Activated T-helper 1 cell treated with anti-CD3 and anti-CD28 coated beads, Interleukin-12 subunit alpha, Interleukin-12 subunit beta, Interleukin-2, Interleukin-4 antibody, amounts not matched to agents 30 ng/mL and 10 ng/mL and 1 ng/mL, durations not matched to agents 14 hours and 24 hours and 36 hours (primary cell): ENCODE results near the gene CTIF. TPM values are rescaled to one million over a fixed set of nuclear protein-coding genes. Genes with fewer than 3 reads are reported as not detected.
A peak's percentile ranks its signal among the peaks of the same experiment; 100 is the strongest.

ENCODE experiments used
- DNase-seq: peaks from one replicate; pipeline ENCODE4 v3.0.0; 2021; ENCODE audit warnings: low spot score
- H3K27ac Mint-ChIP-seq: one replicate; pipeline ENCODE4 v1.8.0; 2021; ENCODE audit warnings: mild to moderate bottlenecking, mixed read lengths
- H3K27me3 Mint-ChIP-seq: one replicate; pipeline ENCODE4 v1.8.0; 2022; ENCODE audit warnings: mild to moderate bottlenecking, moderate library complexity, mixed read lengths; ENCODE audit not compliant: insufficient read depth
- H3K36me3 Mint-ChIP-seq: one replicate; pipeline ENCODE4 v1.8.0; 2021; ENCODE audit warnings: low read depth, mixed read lengths
- H3K4me1 Mint-ChIP-seq: one replicate; pipeline ENCODE4 v1.8.0; 2021; ENCODE audit warnings: low read depth, mixed read lengths
- H3K4me3 Mint-ChIP-seq: one replicate; pipeline ENCODE4 v1.8.0; 2021; ENCODE audit warnings: mild to moderate bottlenecking, moderate library complexity, mixed read lengths
- H3K9me3 Mint-ChIP-seq: one replicate; pipeline ENCODE4 v1.8.0; 2021; ENCODE audit warnings: mixed read lengths
- intact Hi-C: fragments of 100-400 bp; cut with micrococcal nuclease; formaldehyde crosslinking; loops from one replicate; pipeline ENCODE4 v1.15.1; 2024
- total RNA-seq: library from RNA; stranded (reverse); gene quantifications from 2 replicates; pipeline ENCODE4 v1.2.3, GENCODE V29; 2022

Gene CTIF
- total RNA-seq, 1 donor from 2014 or later = 7.2 TPM

- peak overlapping the region; percentile 40 for H3K4me3 Mint-ChIP-seq
- H3K36me3 Mint-ChIP-seq = peaks cover 6% of the 10 kb centered on the region
- DNase-seq = peak; percentile 36
- peaks cover 4% of the 10 kb centered on the region for H3K27me3 Mint-ChIP-seq
- H3K9me3 Mint-ChIP-seq = no peaks in the 10 kb centered on the region
- H3K27ac Mint-ChIP-seq = peak overlapping the region; percentile 90
- intact Hi-C loops = loop anchor here (10.0 kb wide), 1 partner anchor 1001 kb away; the partner anchor contains the start of gene ACAA2
- peaks cover 62% of the 10 kb centered on the region for H3K4me1 Mint-ChIP-seq
Observed at GRCh38 chr18:48813833-48814489, 275.1 kb downstream of the CTIF start.

- DNase-seq = no peak
- peak overlapping the region; percentile 43 for H3K4me3 Mint-ChIP-seq
- H3K27ac Mint-ChIP-seq = peak overlapping the region; percentile 90
- H3K27me3 Mint-ChIP-seq = peaks cover 4% of the 10 kb centered on the region
- H3K4me1 Mint-ChIP-seq = peaks cover 62% of the 10 kb centered on the region
- peaks cover 6% of the 10 kb centered on the region for H3K36me3 Mint-ChIP-seq
- intact Hi-C loops = loop anchor here (1.0 to 10.0 kb wide), 4 partner anchors 13 to 1000 kb away; partner anchors contain the start of gene ACAA2
- no peaks in the 10 kb centered on the region for H3K9me3 Mint-ChIP-seq
Observed at GRCh38 chr18:48814490-48815178, 275.8 kb downstream of the CTIF start.

GRCh38 chr18:48815179-48815515 lies 276.3 kb downstream of the CTIF start:
- H3K36me3 Mint-ChIP-seq = peaks cover 6% of the 10 kb centered on the region
- peaks cover 64% of the 10 kb centered on the region for H3K4me1 Mint-ChIP-seq
- no peaks in the 10 kb centered on the region for H3K9me3 Mint-ChIP-seq
- no peak overlapping the region for H3K4me3 Mint-ChIP-seq
- intact Hi-C loops = loop anchor here (1.0 to 10.0 kb wide), 4 partner anchors 14 to 1000 kb away; partner anchors contain the start of gene ACAA2
- H3K27ac Mint-ChIP-seq = peak overlapping the region; percentile 90
- no peak for DNase-seq
- H3K27me3 Mint-ChIP-seq = peaks cover 3% of the 10 kb centered on the region

GRCh38 chr18:48815581-48816324 lies 276.9 kb downstream of the CTIF start:
- Mint-ChIP-seq H3K27ac (peak overlapping the region; percentile 90), H3K4me1 (peaks cover 65% of the 10 kb centered on the region), H3K36me3 (peaks cover 6% of the 10 kb centered on the region), H3K9me3 (no peaks in the 10 kb centered on the region), H3K27me3 (peaks cover 3% of the 10 kb centered on the region), H3K4me3 (no peak overlapping the region)
- intact Hi-C loops = loop anchor here (1.0 to 10.0 kb wide), 4 partner anchors 14 to 999 kb away; partner anchors contain the start of gene ACAA2
- no peak for DNase-seq

GRCh38 chr18:48816554-48816953 lies 277.7 kb downstream of the CTIF start:
- Mint-ChIP-seq H3K27ac (peak overlapping the region; percentile 16), H3K27me3 (peaks cover 3% of the 10 kb centered on the region), H3K36me3 (peaks cover 6% of the 10 kb centered on the region), H3K4me3 (no peak overlapping the region), H3K9me3 (no peaks in the 10 kb centered on the region), H3K4me1 (peaks cover 69% of the 10 kb centered on the region)
- no peak for DNase-seq
- intact Hi-C loops = loop anchor here (10.0 kb wide), 1 partner anchor 998 kb away; the partner anchor contains the start of gene ACAA2

- no peak overlapping the region for H3K27ac Mint-ChIP-seq
- H3K4me1 Mint-ChIP-seq = peaks cover 73% of the 10 kb centered on the region
- peaks cover 6% of the 10 kb centered on the region for H3K36me3 Mint-ChIP-seq
- peaks cover 3% of the 10 kb centered on the region for H3K27me3 Mint-ChIP-seq
- no peak overlapping the region for H3K4me3 Mint-ChIP-seq
- DNase-seq = no peak
- H3K9me3 Mint-ChIP-seq = no peaks in the 10 kb centered on the region
- intact Hi-C loops = loop anchor here (10.0 kb wide), 1 partner anchor 998 kb away; the partner anchor contains the start of gene ACAA2
Observed at GRCh38 chr18:48817021-48817461, 278.2 kb downstream of the CTIF start.

- no peak for DNase-seq
- Mint-ChIP-seq H3K9me3 (no peaks in the 10 kb centered on the region), H3K4me3 (no peak overlapping the region), H3K36me3 (peaks cover 5% of the 10 kb centered on the region), H3K4me1 (peaks cover 58% of the 10 kb centered on the region), H3K27me3 (peaks cover 3% of the 10 kb centered on the region), H3K27ac (peak overlapping the region; percentile 70)
- intact Hi-C loops = loop anchor here (10.0 kb wide), 1 partner anchor 996 kb away; the partner anchor contains the start of gene ACAA2
Observed at GRCh38 chr18:48818329-48819254, 279.8 kb downstream of the CTIF start.

GRCh38 chr18:48819276-48819675 lies 280.4 kb downstream of the CTIF start:
- Mint-ChIP-seq H3K4me3 (no peak overlapping the region), H3K27me3 (peaks cover 6% of the 10 kb centered on the region), H3K27ac (peak overlapping the region; percentile 6), H3K9me3 (no peaks in the 10 kb centered on the region), H3K36me3 (peaks cover 5% of the 10 kb centered on the region), H3K4me1 (peaks cover 53% of the 10 kb centered on the region)
- intact Hi-C loops = loop anchor here (10.0 kb wide), 1 partner anchor 996 kb away; the partner anchor contains the start of gene ACAA2
- no peak for DNase-seq

GRCh38 chr18:48819781-48820482 lies 281.1 kb downstream of the CTIF start:
- no peaks in the 10 kb centered on the region for H3K9me3 Mint-ChIP-seq
- H3K36me3 Mint-ChIP-seq = peaks cover 5% of the 10 kb centered on the region
- H3K27ac Mint-ChIP-seq = peak overlapping the region; percentile 62
- DNase-seq = no peak
- H3K27me3 Mint-ChIP-seq = peaks cover 6% of the 10 kb centered on the region
- H3K4me1 Mint-ChIP-seq = peaks cover 53% of the 10 kb centered on the region
- H3K4me3 Mint-ChIP-seq = no peak overlapping the region
- intact Hi-C loops = loop anchor here (10.0 kb wide), 1 partner anchor 995 kb away; the partner anchor contains the start of gene ACAA2

GRCh38 chr18:48820483-48821250 lies 281.8 kb downstream of the CTIF start:
- no peak for DNase-seq
- Mint-ChIP-seq H3K9me3 (no peaks in the 10 kb centered on the region), H3K4me1 (peaks cover 51% of the 10 kb centered on the region), H3K4me3 (peak overlapping the region; percentile 21), H3K27ac (peak overlapping the region; percentile 62), H3K27me3 (peaks cover 10% of the 10 kb centered on the region), H3K36me3 (peaks cover 5% of the 10 kb centered on the region)
- intact Hi-C loops = loop anchor here (1.0 kb wide), 2 partner anchors 14 to 48 kb away; no protein-coding TSS in a partner anchor

- peak overlapping the region; percentile 62 for H3K27ac Mint-ChIP-seq
- H3K4me3 Mint-ChIP-seq = peak overlapping the region; percentile 21
Observed at GRCh38 chr18:48821251-48821590, 282.4 kb downstream of the CTIF start.

More at GRCh38 chr18:48821251-48821590, 282.4 kb downstream of the CTIF start:
- Mint-ChIP-seq H3K27me3 (peaks cover 10% of the 10 kb centered on the region), H3K36me3 (peaks cover 5% of the 10 kb centered on the region), H3K4me1 (peaks cover 46% of the 10 kb centered on the region), H3K9me3 (no peaks in the 10 kb centered on the region)
- no peak for DNase-seq
- intact Hi-C loops = loop anchor here (1.0 kb wide), 2 partner anchors 13 to 47 kb away; no protein-coding TSS in a partner anchor
